Thyroid gland (tissue), 4 donors: ENCODE measurements around the gene HSPA12A.

Source experiments
- POLR2A ChIP-seq, 2 donors: fragments of 450-650 bp; IDR thresholded peaks; one replicate each; pipeline ENCODE4 v1.6.1; 2017; ENCODE audit warnings: antibody characterized with exemption in 2 of 2, mild to moderate bottlenecking in 2 of 2, moderate library complexity in 1 of 2
- TF ChIP-seq, protein P1 (sequence below), 6 experiments: fragments of 200-600 bp in 3 of 6; fragments of 450-650 bp in 3 of 6; sonication (generic) in 3 of 6; IDR thresholded peaks; one replicate each; pipeline ENCODE4 v1.5.1; 2016 to 2019; ENCODE audit warnings: antibody characterized with exemption in 6 of 6, mild to moderate bottlenecking in 2 of 6, inconsistent platforms in 1 of 6, moderate library complexity in 1 of 6

- TF ChIP-seq, protein P1, sequence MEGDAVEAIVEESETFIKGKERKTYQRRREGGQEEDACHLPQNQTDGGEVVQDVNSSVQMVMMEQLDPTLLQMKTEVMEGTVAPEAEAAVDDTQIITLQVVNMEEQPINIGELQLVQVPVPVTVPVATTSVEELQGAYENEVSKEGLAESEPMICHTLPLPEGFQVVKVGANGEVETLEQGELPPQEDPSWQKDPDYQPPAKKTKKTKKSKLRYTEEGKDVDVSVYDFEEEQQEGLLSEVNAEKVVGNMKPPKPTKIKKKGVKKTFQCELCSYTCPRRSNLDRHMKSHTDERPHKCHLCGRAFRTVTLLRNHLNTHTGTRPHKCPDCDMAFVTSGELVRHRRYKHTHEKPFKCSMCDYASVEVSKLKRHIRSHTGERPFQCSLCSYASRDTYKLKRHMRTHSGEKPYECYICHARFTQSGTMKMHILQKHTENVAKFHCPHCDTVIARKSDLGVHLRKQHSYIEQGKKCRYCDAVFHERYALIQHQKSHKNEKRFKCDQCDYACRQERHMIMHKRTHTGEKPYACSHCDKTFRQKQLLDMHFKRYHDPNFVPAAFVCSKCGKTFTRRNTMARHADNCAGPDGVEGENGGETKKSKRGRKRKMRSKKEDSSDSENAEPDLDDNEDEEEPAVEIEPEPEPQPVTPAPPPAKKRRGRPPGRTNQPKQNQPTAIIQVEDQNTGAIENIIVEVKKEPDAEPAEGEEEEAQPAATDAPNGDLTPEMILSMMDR (IDR thresholded peaks at IDR 0.05) = no peak
- TF ChIP-seq POLR2A (IDR thresholded peaks at IDR 0.05) = no peak
Observed at GRCh38 chr10:116667484-116667883, 74.9 kb downstream of the HSPA12A start.
